K562 treated with DMSO at 1 percent for 12 hours (cell line): ENCODE measurements around the gene PIGU. TPM values are rescaled to one million over a fixed set of nuclear protein-coding genes. Genes with fewer than 3 reads are reported as not detected.

Source experiments
- total RNA-seq: library from RNA; unstranded; fragments of 300-600 nt; gene quantifications from 2 replicates; pipeline ENCODE4 v1.2.3, GENCODE V29; 2022; ENCODE audit not compliant: insufficient read depth

The PIGU gene
- total RNA-seq: 21.6 and 30.4 TPM in 2 replicates

GRCh38 chr20:34676642-34677373 lies at the start of gene PIGU:
Gene PIGU (minus strand): TSS chr20:34677092. CDS start chr20:34677085, 7 bp downstream.

GRCh38 chr20:34704177-34705007 lies 27.5 kb upstream of the PIGU start, which contains the start of gene TP53INP2:
Gene TP53INP2 (plus strand): TSS chr20:34704344. CDS start chr20:34708740, 4,396 bp downstream.

GRCh38 chr20:34558320-34559218 lies 118.3 kb downstream of the PIGU start, which contains the start of gene MAP1LC3A:
Gene MAP1LC3A (plus strand): TSS chr20:34558718. CDS start chr20:34558869, 151 bp downstream.

GRCh38 chr20:34516247-34517113 lies 160.4 kb downstream of the PIGU start, which contains the start of gene DYNLRB1:
Gene DYNLRB1 (plus strand): TSS chr20:34516422. CDS start chr20:34516459, 37 bp downstream.

Other genes starting within 250 kb of the PIGU start
- 348 and 417 TPM in 2 replicates for gene DYNLRB1, start 160.7 kb downstream of the PIGU start, total RNA-seq
- gene MAP1LC3A, start 118.4 kb downstream of the PIGU start, total RNA-seq: not detected in 2 replicates
- 8.0 and 27.1 TPM in 2 replicates for gene TP53INP2, start 27.3 kb upstream of the PIGU start, total RNA-seq
- 4.7 and 18.8 TPM in 2 replicates for gene NCOA6, start 148.6 kb upstream of the PIGU start, total RNA-seq
- 27.9 and 44.4 TPM in 2 replicates for gene GGT7, start 195.8 kb upstream of the PIGU start, total RNA-seq
- 46.9 and 65.9 TPM in 2 replicates for gene ACSS2, start 199.5 kb upstream of the PIGU start, total RNA-seq